ENCODE data around the gene PTPRA.

GRCh38 chr20:3059489-3059888 lies 186.2 kb downstream of the PTPRA start:
- TF ChIP-seq, protein P1, sequence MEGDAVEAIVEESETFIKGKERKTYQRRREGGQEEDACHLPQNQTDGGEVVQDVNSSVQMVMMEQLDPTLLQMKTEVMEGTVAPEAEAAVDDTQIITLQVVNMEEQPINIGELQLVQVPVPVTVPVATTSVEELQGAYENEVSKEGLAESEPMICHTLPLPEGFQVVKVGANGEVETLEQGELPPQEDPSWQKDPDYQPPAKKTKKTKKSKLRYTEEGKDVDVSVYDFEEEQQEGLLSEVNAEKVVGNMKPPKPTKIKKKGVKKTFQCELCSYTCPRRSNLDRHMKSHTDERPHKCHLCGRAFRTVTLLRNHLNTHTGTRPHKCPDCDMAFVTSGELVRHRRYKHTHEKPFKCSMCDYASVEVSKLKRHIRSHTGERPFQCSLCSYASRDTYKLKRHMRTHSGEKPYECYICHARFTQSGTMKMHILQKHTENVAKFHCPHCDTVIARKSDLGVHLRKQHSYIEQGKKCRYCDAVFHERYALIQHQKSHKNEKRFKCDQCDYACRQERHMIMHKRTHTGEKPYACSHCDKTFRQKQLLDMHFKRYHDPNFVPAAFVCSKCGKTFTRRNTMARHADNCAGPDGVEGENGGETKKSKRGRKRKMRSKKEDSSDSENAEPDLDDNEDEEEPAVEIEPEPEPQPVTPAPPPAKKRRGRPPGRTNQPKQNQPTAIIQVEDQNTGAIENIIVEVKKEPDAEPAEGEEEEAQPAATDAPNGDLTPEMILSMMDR (IDR thresholded peaks at IDR 0.05 in 4 of 5, conservative IDR thresholded peaks at IDR 0.05 in 1 of 5) = no peak
- TF ChIP-seq POLR2A (IDR thresholded peaks at IDR 0.05) = no peak

Measured in gastrocnemius medialis (tissue), 4 donors.